Measurements from ENCODE around the gene NTM.

DNA sequence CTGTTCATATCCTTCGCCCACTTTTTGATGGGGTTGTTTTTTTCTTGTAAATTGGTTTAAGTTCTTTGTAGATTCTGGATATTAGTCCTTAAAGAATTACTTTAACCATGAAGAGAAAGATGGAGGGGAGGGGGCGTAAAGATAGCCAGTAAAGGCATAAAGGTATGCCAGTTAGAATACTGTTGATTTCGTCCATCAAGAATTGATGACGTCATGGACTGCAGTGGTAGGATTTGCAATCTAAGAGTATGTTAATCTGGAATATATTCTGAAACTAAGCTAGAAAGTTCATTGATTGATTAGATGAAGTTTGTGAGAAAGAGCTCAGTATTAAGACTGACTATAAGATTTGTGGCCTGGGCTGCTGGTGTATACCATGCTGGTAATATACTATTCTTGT is 856.1 kb downstream of the NTM start:
- TF ChIP-seq, protein P1, sequence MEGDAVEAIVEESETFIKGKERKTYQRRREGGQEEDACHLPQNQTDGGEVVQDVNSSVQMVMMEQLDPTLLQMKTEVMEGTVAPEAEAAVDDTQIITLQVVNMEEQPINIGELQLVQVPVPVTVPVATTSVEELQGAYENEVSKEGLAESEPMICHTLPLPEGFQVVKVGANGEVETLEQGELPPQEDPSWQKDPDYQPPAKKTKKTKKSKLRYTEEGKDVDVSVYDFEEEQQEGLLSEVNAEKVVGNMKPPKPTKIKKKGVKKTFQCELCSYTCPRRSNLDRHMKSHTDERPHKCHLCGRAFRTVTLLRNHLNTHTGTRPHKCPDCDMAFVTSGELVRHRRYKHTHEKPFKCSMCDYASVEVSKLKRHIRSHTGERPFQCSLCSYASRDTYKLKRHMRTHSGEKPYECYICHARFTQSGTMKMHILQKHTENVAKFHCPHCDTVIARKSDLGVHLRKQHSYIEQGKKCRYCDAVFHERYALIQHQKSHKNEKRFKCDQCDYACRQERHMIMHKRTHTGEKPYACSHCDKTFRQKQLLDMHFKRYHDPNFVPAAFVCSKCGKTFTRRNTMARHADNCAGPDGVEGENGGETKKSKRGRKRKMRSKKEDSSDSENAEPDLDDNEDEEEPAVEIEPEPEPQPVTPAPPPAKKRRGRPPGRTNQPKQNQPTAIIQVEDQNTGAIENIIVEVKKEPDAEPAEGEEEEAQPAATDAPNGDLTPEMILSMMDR (IDR thresholded peaks at IDR 0.05), result no peak
- TF ChIP-seq POLR2A (IDR thresholded peaks at IDR 0.05), result no peak

All from Peyer's patch (tissue), 4 donors.